Suppressor macrophage treated with lipopolysaccharide for 4 hours (primary cell): ENCODE data around the gene BCL2.

Experiments
- DNase-seq: peaks from one replicate; pipeline ENCODE4 v3.0.0-alpha.2; 2020

BCL2 gene

GRCh38 chr18:63257453-63257852 is 62.1 kb downstream of the BCL2 start:
- no peak for DNase-seq

DNA sequence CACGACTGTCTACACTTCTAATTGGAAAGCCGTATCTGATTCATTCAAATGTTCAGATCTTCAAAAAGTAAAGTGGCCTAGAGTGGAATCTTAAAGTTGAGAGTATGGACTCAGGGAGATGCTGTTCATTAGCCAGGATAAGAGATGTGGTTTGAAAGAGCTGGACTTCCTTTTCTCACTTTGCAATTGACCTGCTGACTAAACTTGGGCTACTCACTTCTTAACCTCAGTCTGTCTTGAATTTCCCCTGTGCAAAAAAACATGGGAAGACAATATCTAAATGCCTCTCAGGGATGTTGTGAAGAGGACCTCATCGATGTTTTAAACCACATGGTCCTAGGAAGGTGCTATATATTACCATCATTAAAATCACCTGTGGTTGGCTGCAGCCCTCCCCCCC is 64.1 kb downstream of the BCL2 start:
- peak; percentile 43 for DNase-seq

DNA sequence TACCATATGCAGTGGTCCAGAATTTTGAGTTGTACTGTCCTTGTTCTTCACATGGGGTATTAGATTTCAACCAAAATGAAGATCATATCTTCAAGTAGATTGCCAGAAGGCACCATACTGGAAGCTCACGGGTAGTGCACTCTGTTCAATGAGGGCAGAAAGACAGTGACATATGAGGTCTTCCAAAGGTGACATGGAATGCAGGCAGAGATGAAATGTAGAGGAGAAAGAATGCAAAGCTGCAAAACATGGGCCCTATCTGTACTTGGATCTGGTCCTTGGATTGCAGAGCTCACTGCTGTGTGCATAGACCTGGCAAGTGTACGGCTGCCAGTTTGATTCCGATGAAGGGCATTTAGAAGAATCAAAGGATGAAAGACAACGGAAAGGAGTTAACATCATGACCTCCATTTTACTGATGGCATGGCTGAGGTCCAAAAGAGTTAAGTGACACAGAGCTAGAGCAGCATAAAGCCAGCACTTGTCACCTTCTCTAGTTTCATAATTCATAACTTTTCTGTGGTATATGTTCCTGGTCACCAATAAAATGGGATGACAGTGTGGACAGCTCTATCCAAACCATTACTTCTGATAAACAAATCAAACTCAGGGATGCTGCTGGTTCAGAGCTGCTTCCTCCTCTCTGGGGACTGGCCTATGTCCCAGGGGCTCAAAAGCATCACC is 64.7 kb downstream of the BCL2 start:
- DNase-seq, result no peak

DNA sequence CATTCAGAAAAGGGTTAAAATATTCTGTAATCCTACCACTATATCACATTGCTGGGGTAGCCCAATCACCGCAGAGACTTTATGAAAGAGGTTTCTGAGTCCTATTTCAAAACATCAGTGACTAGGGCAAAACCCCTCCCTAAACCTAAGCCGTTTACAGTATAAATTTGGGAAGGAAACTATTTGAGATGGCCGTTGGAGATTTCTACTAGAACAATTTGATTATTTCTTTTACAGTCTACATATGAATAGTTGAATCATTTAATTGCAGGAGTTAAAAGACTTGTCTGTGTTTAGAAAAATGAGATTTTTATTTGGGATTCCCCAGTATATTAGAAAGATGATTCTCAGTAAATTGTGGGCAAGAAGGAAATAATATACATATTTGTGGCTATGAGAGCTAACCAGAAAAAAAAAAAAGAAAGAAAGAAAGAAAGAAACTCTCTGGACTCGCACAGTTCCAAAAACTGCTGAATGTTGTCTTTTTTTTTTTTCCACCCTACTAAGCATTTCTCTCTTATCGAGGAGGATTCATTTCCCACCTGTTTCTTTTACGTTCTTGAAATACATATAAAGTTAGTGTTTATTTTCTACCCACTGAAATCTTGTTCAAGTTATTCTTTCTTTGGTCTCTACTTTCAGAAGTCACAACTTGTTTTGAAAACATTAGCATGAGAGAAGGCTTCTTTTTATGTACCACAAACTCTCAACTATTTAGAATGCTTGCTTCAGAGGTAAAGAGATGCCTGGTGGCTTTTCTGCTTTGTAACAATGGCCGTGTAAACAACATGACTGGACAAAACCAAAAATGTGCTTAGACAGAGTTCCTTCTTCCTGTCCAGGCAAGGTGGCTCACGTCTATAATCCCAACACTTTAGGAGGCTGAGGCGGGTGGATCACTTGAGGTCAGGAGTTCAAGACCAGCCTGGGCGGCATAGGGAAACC is 65.9 kb downstream of the BCL2 start:
- peak; percentile 72 for DNase-seq

DNA sequence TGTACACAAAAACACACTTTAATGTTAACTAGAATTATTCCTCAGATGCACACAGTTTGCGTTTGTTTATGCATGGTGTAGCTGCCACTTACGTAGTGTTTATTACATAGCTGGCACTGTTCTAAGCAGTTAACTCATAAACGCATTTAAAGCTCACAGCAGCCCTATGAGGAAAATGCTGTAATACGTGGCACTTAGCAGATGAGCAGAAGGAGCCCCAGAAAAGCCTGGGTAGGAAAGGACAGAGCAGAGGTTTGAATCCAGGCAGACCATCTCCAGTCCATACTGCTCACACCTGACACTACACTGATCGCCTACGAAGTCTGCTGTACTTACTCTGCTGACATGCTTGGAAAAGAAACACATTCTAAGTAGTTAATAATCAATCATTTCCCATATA is 66.6 kb downstream of the BCL2 start:
- DNase-seq, result no peak

DNA sequence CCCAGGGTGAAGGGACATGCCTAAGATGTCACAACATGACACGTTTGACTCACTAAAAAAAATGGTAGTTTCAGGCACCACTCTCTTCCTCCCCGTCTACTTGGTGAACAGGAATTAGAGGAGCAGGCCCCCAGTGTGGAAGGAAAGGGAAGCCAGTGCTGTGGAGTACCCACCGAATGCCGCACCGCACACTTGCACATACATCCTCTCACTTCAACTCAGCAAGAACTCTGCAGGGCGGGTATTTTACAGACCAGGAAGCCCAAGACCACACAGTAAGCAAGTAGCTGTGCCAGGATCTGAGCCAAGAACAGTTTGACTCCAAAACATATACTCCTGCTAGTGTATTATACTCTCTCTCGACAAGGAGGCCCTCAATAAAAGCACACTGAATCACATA is 69.8 kb downstream of the BCL2 start:
- DNase-seq, result no peak

DNA sequence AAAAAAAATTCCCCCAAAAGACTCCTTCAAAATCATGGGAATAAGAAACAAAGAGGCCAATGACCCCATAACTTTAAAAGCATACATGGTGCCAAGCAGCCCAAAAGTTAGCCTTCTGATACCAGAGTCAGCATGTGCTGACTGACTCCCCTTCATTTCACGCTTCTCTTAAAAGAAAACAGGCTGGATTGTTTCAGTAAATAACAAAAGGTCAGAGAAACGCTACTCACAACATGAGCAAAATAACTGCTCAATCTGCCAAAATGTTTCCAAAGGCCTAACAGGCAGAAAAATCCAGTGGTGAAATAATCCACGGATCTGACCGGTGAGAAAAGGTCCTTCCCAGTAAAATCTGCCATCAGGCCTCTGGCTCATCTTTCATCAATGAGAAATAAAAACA is 71.6 kb downstream of the BCL2 start:
- DNase-seq, result no peak

DNA sequence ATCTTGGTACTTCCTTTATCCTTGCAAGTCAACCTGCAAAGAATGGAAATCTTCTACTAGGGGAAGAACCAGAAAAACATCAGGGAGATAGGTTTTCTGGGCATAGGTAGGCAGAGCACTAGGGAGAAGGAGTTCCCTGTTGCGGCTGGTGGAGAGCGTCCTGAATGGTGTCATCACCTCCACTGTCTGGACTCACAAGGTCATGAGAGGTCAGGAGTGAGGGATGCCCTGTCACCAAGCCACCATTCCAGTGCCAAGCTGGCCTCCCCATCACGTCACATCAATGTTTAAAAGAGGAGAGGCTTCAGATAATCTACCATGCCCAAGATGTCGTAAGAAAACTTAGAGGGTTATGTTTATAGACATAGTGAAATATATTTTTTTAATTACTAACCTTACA is 72.1 kb downstream of the BCL2 start:
- DNase-seq, result no peak

- no peak for DNase-seq
Measured at GRCh38 chr18:63245600-63245999, 74.0 kb downstream of the BCL2 start.

DNA sequence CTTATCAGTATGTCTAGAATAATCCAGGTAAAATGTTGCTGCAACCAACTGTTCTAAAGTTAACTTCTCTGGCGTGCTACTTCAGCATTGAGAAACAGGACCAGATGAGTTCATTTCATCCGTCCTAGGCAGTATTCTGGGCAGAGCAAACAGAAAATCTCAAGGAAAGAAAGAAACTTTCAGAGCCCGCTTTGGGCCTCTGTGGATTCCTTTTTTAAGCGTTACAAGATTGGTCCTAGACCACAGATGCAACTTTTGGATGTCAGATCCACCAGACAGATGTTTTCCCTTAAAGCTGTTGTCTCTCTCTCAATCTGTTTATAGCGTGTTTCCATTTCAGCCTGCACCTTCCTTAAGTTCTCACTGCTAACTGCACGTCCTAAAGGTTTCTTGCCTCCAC is 75.0 kb downstream of the BCL2 start:
- DNase-seq, result no peak

DNA sequence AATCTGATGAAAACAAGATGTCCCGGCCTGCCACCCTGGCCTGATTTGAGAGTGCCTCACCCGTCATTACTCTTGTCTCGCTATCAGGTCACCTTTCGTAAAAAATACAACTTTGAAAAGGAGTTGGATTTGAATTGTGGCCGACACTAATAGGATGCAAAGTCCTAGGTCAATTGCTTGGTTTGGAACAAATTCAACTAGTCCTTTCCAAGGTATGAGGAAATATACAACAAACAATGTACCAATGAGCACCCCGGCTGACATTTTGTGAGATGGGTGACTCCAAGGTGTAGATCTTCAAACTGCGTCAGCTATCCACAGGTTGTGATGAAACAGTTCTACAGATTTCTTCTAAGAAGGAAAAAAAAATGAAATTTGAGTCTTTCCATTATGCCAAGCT is 77.8 kb downstream of the BCL2 start:
- no peak for DNase-seq

GRCh38 chr18:63241317-63241712 is 78.3 kb downstream of the BCL2 start:
- no peak for DNase-seq

- DNase-seq, result no peak
Measured at GRCh38 chr18:63240531-63241316, 78.8 kb downstream of the BCL2 start.

DNA sequence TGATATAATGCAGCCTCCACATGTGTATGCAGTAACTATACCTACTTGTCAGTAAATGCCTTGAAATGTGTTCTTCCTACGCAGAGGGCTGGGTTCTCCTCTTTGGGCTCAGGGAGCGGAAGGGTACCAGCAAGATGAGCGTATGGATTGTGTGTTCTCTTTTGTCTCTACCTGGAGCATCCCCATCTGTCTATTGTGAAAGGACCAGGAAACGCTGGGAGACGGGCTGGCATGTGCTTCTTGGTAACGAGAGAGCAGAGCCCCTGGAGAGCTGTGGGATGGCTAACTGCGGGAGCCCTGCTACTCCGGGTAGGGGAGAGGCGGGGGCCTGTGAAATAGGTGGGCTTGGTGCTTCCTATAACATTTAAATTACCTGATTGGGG is 80.9 kb downstream of the BCL2 start:
- DNase-seq, result no peak

DNA sequence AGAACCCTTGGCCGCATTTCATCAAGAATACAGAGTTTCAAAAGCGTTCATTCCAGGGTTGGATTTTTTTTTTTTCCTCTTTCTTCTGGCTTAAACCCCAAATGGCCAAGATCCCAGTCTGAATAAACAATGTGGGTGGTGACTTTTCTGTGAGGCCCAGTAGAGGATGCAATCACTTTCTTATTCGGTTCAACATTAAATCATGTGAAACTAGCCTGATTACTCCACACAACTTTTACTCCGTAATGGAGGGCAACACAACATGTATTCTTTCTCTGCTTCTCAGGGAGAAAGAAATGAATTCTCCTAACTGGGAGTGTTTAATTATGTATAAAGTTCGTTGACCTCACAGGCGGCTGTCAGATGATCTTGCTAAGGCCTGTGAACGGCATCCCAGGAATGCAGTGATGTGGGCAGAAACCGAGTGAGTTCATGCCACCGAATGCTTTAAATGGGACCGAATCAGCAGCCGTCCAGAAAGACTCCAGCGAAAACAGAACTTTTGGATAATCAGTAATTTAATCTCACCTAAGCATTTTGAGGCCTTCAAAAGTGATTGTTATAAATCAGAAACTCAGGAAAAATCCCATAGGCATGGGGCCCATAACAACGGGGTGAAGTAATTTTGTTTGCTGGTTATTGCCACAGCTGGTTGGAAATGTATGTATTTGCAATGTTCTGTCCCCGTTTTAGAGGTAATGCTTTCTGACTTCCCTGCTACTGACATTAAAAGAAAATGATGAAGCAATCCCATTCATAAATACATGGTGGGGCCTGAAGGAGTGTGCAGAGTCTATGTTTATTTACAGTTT is 81.5 kb downstream of the BCL2 start:
- peak; percentile 77 for DNase-seq

GRCh38 chr18:63236921-63237846 is 82.4 kb downstream of the BCL2 start:
- DNase-seq, result peak; percentile 31

DNA sequence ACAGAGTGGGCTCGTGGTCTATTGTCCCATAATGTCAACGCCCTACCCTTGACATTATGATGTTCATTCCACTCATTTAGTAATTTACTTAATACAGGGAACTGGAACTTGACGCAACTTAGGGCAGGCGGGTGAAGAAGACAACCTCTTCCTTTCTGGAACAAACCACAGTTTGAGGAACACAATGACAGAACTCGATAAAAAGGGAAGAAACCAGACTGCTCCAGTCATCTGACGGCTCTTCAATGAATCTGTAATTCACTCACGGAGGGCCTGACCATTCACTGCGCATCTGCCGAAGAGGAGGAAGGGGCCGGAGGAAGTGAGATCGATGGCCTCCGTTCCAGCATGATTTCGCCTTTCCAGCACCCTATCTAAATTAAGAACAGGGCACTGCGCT is 83.2 kb downstream of the BCL2 start:
- DNase-seq, result peak; percentile 97

- peak; percentile 76 for DNase-seq
Measured at GRCh38 chr18:63235920-63236319, 83.6 kb downstream of the BCL2 start.

DNA sequence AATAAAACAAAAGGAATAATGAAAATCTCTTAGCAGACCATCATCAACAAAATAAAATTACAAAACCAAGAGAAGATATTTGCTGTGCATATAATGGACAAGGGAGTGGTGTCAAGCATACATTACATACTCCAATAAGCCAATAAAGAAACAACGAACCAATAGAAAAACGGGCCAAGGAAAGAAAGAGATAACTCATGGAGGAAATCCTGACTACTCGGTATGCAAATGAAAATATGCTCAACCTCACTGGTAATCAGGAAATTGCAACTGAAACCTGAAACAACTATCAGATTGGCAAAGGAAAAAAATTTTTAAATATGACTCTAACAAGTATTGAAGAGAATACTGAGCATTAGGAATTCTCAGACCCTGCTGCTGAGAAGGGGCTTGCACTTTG is 84.7 kb downstream of the BCL2 start:
- DNase-seq, result peak; percentile 79

DNA sequence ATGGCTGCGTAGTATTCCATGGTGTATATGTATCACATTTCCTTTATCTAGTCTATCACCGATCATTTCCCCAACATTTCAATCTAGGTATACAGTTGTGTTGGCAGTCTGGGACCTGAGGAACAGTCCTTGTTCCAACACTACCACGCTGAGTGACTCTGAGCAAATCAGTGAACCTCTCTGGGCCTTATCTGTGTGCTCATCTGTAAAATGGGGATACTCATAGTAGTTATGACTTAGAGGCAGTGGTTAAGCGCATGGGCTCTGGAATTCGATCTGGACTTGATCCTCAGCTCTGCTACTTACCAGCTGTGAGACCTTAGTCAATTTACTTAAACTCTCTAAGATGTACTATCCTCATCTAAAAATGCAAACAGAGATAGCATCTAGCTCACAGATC is 85.1 kb downstream of the BCL2 start:
- DNase-seq, result no peak

DNA sequence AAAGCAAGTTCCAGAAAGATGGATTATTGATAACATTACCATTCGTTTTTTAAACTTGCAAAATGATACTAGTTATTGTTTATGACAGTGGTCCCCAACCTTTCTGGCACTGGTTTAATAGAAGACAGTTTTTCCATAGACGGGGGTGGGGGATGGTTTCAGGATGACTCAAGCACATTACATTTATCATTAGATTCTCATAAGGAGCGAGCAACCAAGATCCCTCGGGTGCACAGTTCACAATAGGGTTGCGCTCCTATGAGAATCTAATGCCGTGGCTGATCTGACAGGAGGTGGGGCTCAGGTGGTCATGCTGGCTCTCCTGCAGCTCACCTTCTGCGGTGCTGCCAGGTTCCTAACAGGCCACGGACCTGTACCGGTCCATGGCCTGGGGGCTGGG is 86.2 kb downstream of the BCL2 start:
- no peak for DNase-seq

DNA sequence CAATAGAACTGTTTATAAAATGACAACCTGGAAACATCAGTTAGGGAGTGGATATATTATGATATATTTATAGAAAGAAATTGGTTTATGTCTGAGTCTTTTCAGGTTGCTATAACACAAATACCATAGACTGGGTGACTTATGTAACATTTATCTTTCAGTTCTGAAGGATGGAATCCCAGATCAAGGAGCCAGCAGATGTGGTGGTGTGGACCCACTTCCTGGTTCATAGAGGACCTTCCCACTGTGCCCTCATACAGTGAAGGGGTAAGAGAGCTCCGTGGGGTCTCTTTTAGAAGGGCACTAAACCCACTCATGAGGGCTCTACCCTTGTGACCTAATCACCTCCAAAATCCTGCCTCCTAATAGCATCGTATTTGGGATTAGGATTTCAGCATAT is 86.7 kb downstream of the BCL2 start:
- no peak for DNase-seq
